GM12878 (cell line): Measurements from ENCODE around the gene BCAR3. TPM values are rescaled to one million over a fixed set of nuclear protein-coding genes. Genes with fewer than 3 reads are reported as not detected.

Experiments used
- ATAC-seq: fragments of 200-7000 bp; cut with Tn5 transposase; 3 replicates; pipeline ENCODE4 v1.9.1; 2020; ENCODE audit warnings: mild to moderate bottlenecking, moderate library complexity
- BruUV-seq: library from RNA; stranded (reverse); fragments of 400-500 nt; replicated peaks from 2 replicates; lab custom pipeline; 2021; lab: Mats Ljungman, UMichigan
- CTCF ChIA-PET: fragments of 300-600 bp; sonication (Branson Sonifier 250); formaldehyde crosslinking; extraction: SDS; loops from one replicate; lab custom pipeline; 2021; ENCODE audit warnings: inconsistent platforms; lab: Yijun Ruan, JAX
- POLR2A ChIA-PET: fragments of 350-600 bp; formaldehyde crosslinking; extraction: SDS; loops from one replicate; lab custom pipeline; 2021; ENCODE audit warnings: inconsistent platforms; lab: Charles Lee
- RAD21 ChIA-PET: fragments of 300-600 bp; sonication (Branson Sonifier 250); formaldehyde crosslinking; loops from one replicate; lab custom pipeline; 2023; ENCODE audit warnings: antibody characterized with exemption; ENCODE audit not compliant: unreplicated experiment; lab: Charles Lee
- SMC1A ChIA-PET: fragments of 300-600 bp; sonication (Branson Sonifier 250); formaldehyde crosslinking; loops from one replicate; lab custom pipeline; 2023; ENCODE audit not compliant: unreplicated experiment, uncharacterized antibody; lab: Charles Lee
- DNase-seq: peaks from one replicate; pipeline ENCODE4 v3.0.0-alpha.2; 2011; ENCODE audit warnings: low read depth, low spot score
- FAIRE-seq: peaks from 3 replicates; lab custom pipeline; 2011; peaks lifted over from hg19 to GRCh38; lab: Jason Lieb, UNC
- H2AFZ ChIP-seq: 2 replicates; pipeline ENCODE4 v1.6.0; 2011; ENCODE audit warnings: low read depth, low read length, control low read depth; ENCODE audit not compliant: control insufficient read depth
- H3K27ac ChIP-seq: 2 replicates; pipeline ENCODE4 v1.5.1; 2011; ENCODE audit warnings: control low read depth; ENCODE audit not compliant: control insufficient read depth, insufficient read depth
- H3K27me3 ChIP-seq, 2 experiments: replicated peaks in 1 of 2; 2 replicates each; pipeline versions ENCODE4 v1.6.0 to v1.6.1; 2011; ENCODE audit warnings: low read length in 1 of 2; ENCODE audit not compliant: control insufficient read depth in 2 of 2, insufficient read depth in 2 of 2
- H3K36me3 ChIP-seq, 2 experiments: 2 replicates each; pipeline ENCODE4 v1.5.1; 2011; ENCODE audit warnings: low read length in 1 of 2; ENCODE audit not compliant: control insufficient read depth in 2 of 2, insufficient read depth in 2 of 2
- H3K4me1 ChIP-seq: 2 replicates; pipeline ENCODE4 v1.6.1; 2011; ENCODE audit warnings: mild to moderate bottlenecking, low read length, moderate library complexity, mixed read lengths; ENCODE audit not compliant: control insufficient read depth, insufficient read depth
- H3K4me2 ChIP-seq: 2 replicates; pipeline ENCODE4 v1.6.0; 2011; ENCODE audit warnings: control low read depth; ENCODE audit not compliant: control insufficient read depth, insufficient read depth
- H3K4me3 ChIP-seq: fragments of 200-600 bp; sonication (generic); 2 replicates; pipeline ENCODE4 v1.5.1; 2016
- H3K79me2 ChIP-seq: 2 replicates; pipeline ENCODE4 v1.6.0; 2011; ENCODE audit warnings: low read length; ENCODE audit not compliant: control insufficient read depth, insufficient read depth
- H3K9ac ChIP-seq: 2 replicates; pipeline ENCODE4 v1.8.0; 2011; ENCODE audit warnings: low read length, control low read depth, mixed read lengths; ENCODE audit not compliant: control insufficient read depth, insufficient read depth
- H3K9me3 ChIP-seq: replicated peaks from 3 replicates; pipeline ENCODE4 v1.5.1; 2011; ENCODE audit warnings: mild to moderate bottlenecking, low read length; ENCODE audit not compliant: control insufficient read depth, insufficient read depth
- H4K20me1 ChIP-seq: 2 replicates; pipeline ENCODE4 v1.6.0; 2011; ENCODE audit not compliant: control insufficient read depth, insufficient read depth
- CHD2 ChIP-seq: IDR thresholded peaks from 2 replicates; pipeline ENCODE4 v1.6.1; 2011; ENCODE audit warnings: low read depth, low read length, improper control_type of control experiment, borderline replicate concordance
- JUNB ChIP-seq: IDR thresholded peaks from 2 replicates; pipeline ENCODE4 v1.6.1; 2016; ENCODE audit warnings: antibody characterized with exemption, mild to moderate bottlenecking
- NR2F1 ChIP-seq: fragments of 450-650 bp; conservative IDR thresholded peaks from 2 replicates; pipeline ENCODE4 v1.6.1; 2017; ENCODE audit warnings: mild to moderate bottlenecking
- POLR2A ChIP-seq: IDR thresholded peaks from 2 replicates; pipeline ENCODE4 v1.6.1; 2011; ENCODE audit warnings: low read depth, mild to moderate bottlenecking, low read length
- POLR2AphosphoS2 ChIP-seq: IDR thresholded peaks from 2 replicates; pipeline ENCODE4 v1.6.1; 2011; ENCODE audit warnings: low read depth, mild to moderate bottlenecking, low read length, improper control_type of control experiment, moderate library complexity
- RAD51 ChIP-seq: fragments of 450-650 bp; IDR thresholded peaks from 2 replicates; pipeline ENCODE4 v1.6.1; 2016; ENCODE audit warnings: moderate library complexity, mild to moderate bottlenecking, inconsistent platforms
- SMAD1 ChIP-seq: fragments of 450-650 bp; IDR thresholded peaks from 2 replicates; pipeline ENCODE4 v1.6.1; 2018; ENCODE audit warnings: mild to moderate bottlenecking, low read depth; ENCODE audit not compliant: partially characterized antibody
- SRF ChIP-seq, 2 experiments: IDR thresholded peaks; 2 replicates each; pipeline ENCODE4 v1.6.1; 2011; ENCODE audit warnings: low read depth in 2 of 2, low read length in 2 of 2, mild to moderate bottlenecking in 1 of 2, moderate library complexity in 1 of 2
- TBL1XR1 ChIP-seq: IDR thresholded peaks from 2 replicates; pipeline ENCODE4 v1.6.1; 2012; ENCODE audit warnings: low read depth, low read length, improper control_type of control experiment
- WGBS: methylation state at CpG from one replicate; pipeline ENCODE4 v1.1.6; 2016; ENCODE audit warnings: low lambda C conversion rate; ENCODE audit not compliant: insufficient replicate concordance, insufficient coverage; ENCODE audit errors: missing lambda C conversion rate; 5-methylcytosine and 5-hydroxymethylcytosine counted together
- in situ Hi-C: fragments of 300-500 bp; cut with MboI; formaldehyde crosslinking; loops from 9 replicates; pipeline ENCODE4 v1.14.3; 2018; ENCODE audit warnings: mixed read lengths
- intact Hi-C: fragments of 100-400 bp; cut with micrococcal nuclease; formaldehyde crosslinking; loops from one replicate; pipeline ENCODE4 v1.14.2; 2022; ENCODE audit not compliant: unreplicated experiment
- polyA plus RNA-seq, 11 experiments: library from polyadenylated mRNA; depleted of rRNA in 4 of 11; unstranded in 6 of 11; stranded (reverse) in 5 of 11; fragments of >200 nt; fragmentation: Nextera tagmentation in 4 of 11; fragmentation: Illumina TruSeq in 1 of 11; extraction: Ambion mirVana in 4 of 11; extraction: Trizol in 1 of 11; gene quantifications; 1 replicate in 1 of 11; 2 replicates in 10 of 11; pipeline versions ENCODE4 v1.2.1 to v1.2.3, GENCODE V29; 2011 to 2016; ENCODE audit warnings: inconsistent platforms in 2 of 11, missing spikeins in 2 of 11, low read depth in 1 of 11
- total RNA-seq, 4 experiments: library from RNA; depleted of rRNA in 3 of 4; stranded (reverse); fragments of >200 nt in 3 of 4; fragmentation: Illumina TruSeq in 1 of 4; extraction: Trizol in 1 of 4; gene quantifications; 2 replicates each; pipeline versions ENCODE4 v1.2.1 to v1.2.3, GENCODE V29; 2013 to 2021
- TF ChIP-seq, protein P1 (sequence below): IDR thresholded peaks from 2 replicates; pipeline ENCODE4 v1.6.1; 2012; ENCODE audit warnings: low read depth, low read length, improper control_type of control experiment
- TF ChIP-seq, protein P2 (sequence below): fragments of 450-650 bp; IDR thresholded peaks from 2 replicates; pipeline ENCODE4 v1.6.1; 2017; ENCODE audit warnings: mild to moderate bottlenecking, low read depth, inconsistent platforms; ENCODE audit not compliant: poor library complexity, severe bottlenecking
- TF ChIP-seq, protein P3 (sequence below): IDR thresholded peaks from 2 replicates; pipeline ENCODE4 v1.6.1; 2011; ENCODE audit warnings: mild to moderate bottlenecking, low read depth, low read length, moderate library complexity; ENCODE audit not compliant: insufficient replicate concordance
- TF ChIP-seq, protein P4 (sequence below): fragments of 450-650 bp; IDR thresholded peaks from 2 replicates; pipeline ENCODE4 v1.6.1; 2017; ENCODE audit warnings: mild to moderate bottlenecking
- TF ChIP-seq, protein P5 (sequence below): fragments of 450-650 bp; IDR thresholded peaks from 2 replicates; pipeline ENCODE4 v1.6.1; 2016; ENCODE audit warnings: mild to moderate bottlenecking

The BCAR3 gene
- total and polyA plus RNA-seq, 10 of the 15 experiments (the other 5 are each of a cell fraction or from before 2014, with no cell fraction given) = 1.3 to 6.6 (median 1.8) TPM

DNA sequence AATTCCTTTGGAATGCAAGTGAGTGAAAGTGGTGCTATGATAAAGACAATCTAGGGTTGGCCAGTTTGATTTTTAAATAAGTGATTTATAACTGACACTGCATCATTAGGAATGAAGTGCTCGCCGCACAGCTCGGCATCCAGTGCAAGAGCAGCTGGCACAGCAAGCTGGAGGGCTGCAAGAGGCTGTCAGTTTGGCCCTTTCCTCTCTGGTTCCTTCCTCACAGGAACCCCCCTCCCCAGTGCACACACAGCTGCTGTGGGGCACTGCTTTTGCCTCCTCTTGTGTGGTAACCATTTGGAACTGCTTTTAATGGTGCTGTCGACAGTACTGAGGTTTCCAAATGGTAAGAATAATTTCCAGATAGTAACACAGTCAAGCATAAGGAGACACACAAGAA is 10.4 kb upstream of the BCAR3 start:
- 95% methylated on average over 4 of the region's 4 CpGs for WGBS
- Histone ChIP-seq H4K20me1 (no peaks in the 10 kb centered on the region), H3K4me2 (peak overlapping the region; percentile 68), H3K27ac (no peak overlapping the region; the same call in 1 of the 2 replicates), H3K27me3 (no peaks in the 10 kb centered on the region), H3K79me2 (no peaks in the 10 kb centered on the region), H3K36me3 (no peaks in the 10 kb centered on the region), H3K4me1 (peaks cover 44% of the 10 kb centered on the region), H2AFZ (no peak overlapping the region), H3K9me3 (no peaks in the 10 kb centered on the region), H3K4me3 (no peak overlapping the region), H3K9ac (no peak overlapping the region)
- ChIA-PET CTCF (interaction anchor here (1.1 to 2.9 kb wide), 8 partner anchors 8 to 154 kb away, joined by 3 to 16 read pairs (median 4); partner anchors contain the start of gene BCAR3), RAD21 (interaction anchor here (0.8 to 6.6 kb wide), 9 partner anchors 12 to 122 kb away, joined by 3 to 69 read pairs (median 5); no protein-coding TSS in a partner anchor), SMC1A (interaction anchor here (1.1 to 7.1 kb wide), 9 partner anchors 10 to 154 kb away, joined by 3 to 104 read pairs (median 12); partner anchors contain the start of gene BCAR3), POLR2A (interaction anchor here (1.2 to 5.4 kb wide), 3 partner anchors 10 to 19 kb away, joined by 4 to 38 read pairs (median 11); partner anchors contain the start of gene BCAR3)
- intact Hi-C loops = loop anchor here (2.0 kb wide), 1 partner anchor 17 kb away; no protein-coding TSS in a partner anchor
- no peak for ATAC-seq
- no peak for FAIRE-seq
- no peak for DNase-seq
- no TSS peak for BruUV-seq
- in situ Hi-C loops = no loop called here
- no peak for TF ChIP-seq JUNB
- TF ChIP-seq SRF (IDR thresholded peaks at IDR 0.05; ENCODE audit: low read depth in 2 of 2, low read length in 2 of 2) = no peak
- TF ChIP-seq POLR2AphosphoS2 = no peak
- TF ChIP-seq SMAD1 = no peak
- TF ChIP-seq, protein P1, sequence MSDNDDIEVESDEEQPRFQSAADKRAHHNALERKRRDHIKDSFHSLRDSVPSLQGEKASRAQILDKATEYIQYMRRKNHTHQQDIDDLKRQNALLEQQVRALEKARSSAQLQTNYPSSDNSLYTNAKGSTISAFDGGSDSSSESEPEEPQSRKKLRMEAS = no peak
- TF ChIP-seq, protein P2, sequence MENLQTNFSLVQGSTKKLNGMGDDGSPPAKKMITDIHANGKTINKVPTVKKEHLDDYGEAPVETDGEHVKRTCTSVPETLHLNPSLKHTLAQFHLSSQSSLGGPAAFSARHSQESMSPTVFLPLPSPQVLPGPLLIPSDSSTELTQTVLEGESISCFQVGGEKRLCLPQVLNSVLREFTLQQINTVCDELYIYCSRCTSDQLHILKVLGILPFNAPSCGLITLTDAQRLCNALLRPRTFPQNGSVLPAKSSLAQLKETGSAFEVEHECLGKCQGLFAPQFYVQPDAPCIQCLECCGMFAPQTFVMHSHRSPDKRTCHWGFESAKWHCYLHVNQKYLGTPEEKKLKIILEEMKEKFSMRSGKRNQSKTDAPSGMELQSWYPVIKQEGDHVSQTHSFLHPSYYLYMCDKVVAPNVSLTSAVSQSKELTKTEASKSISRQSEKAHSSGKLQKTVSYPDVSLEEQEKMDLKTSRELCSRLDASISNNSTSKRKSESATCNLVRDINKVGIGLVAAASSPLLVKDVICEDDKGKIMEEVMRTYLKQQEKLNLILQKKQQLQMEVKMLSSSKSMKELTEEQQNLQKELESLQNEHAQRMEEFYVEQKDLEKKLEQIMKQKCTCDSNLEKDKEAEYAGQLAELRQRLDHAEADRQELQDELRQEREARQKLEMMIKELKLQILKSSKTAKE = no peak
- no peak for TF ChIP-seq CHD2
- no peak for TF ChIP-seq RAD51
- TF ChIP-seq, protein P3, sequence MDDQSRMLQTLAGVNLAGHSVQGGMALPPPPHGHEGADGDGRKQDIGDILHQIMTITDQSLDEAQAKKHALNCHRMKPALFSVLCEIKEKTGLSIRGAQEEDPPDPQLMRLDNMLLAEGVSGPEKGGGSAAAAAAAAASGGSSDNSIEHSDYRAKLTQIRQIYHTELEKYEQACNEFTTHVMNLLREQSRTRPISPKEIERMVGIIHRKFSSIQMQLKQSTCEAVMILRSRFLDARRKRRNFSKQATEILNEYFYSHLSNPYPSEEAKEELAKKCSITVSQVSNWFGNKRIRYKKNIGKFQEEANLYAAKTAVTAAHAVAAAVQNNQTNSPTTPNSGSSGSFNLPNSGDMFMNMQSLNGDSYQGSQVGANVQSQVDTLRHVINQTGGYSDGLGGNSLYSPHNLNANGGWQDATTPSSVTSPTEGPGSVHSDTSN = no peak
- TF ChIP-seq, protein P4, sequence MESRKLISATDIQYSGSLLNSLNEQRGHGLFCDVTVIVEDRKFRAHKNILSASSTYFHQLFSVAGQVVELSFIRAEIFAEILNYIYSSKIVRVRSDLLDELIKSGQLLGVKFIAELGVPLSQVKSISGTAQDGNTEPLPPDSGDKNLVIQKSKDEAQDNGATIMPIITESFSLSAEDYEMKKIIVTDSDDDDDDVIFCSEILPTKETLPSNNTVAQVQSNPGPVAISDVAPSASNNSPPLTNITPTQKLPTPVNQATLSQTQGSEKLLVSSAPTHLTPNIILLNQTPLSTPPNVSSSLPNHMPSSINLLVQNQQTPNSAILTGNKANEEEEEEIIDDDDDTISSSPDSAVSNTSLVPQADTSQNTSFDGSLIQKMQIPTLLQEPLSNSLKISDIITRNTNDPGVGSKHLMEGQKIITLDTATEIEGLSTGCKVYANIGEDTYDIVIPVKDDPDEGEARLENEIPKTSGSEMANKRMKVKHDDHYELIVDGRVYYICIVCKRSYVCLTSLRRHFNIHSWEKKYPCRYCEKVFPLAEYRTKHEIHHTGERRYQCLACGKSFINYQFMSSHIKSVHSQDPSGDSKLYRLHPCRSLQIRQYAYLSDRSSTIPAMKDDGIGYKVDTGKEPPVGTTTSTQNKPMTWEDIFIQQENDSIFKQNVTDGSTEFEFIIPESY = no peak
- TF ChIP-seq, protein P5, sequence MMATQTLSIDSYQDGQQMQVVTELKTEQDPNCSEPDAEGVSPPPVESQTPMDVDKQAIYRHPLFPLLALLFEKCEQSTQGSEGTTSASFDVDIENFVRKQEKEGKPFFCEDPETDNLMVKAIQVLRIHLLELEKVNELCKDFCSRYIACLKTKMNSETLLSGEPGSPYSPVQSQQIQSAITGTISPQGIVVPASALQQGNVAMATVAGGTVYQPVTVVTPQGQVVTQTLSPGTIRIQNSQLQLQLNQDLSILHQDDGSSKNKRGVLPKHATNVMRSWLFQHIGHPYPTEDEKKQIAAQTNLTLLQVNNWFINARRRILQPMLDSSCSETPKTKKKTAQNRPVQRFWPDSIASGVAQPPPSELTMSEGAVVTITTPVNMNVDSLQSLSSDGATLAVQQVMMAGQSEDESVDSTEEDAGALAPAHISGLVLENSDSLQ = no peak
- TF ChIP-seq POLR2A = no peak
- TF ChIP-seq TBL1XR1 = no peak
- no peak for TF ChIP-seq NR2F1
